ENCODE results near the gene CDC20. TPM values are rescaled to one million over a fixed set of nuclear protein-coding genes. Genes with fewer than 3 reads are reported as not detected.

CDC20 gene
- total RNA-seq, 1 experiment from 2014 or later: 204 TPM

GRCh38 chr1:43370564-43370963 lies 11.8 kb downstream of the CDC20 start:
- ChIA-PET POLR2A (interaction anchor here (1.3 kb wide), 1 partner anchor 144 kb away, joined by 4 read pairs; no protein-coding TSS in a partner anchor), CTCF (interaction anchor here (1.0 to 1.8 kb wide), 2 partner anchors 12 to 20 kb away, joined by 3 to 6 read pairs; partner anchors contain the start of genes MED8 and SZT2)
- DNase-seq (ENCODE audit: unreplicated experiment): no peak
- no TSS peak for BruUV-seq (replicated peaks)
- TF ChIP-seq, protein P1, sequence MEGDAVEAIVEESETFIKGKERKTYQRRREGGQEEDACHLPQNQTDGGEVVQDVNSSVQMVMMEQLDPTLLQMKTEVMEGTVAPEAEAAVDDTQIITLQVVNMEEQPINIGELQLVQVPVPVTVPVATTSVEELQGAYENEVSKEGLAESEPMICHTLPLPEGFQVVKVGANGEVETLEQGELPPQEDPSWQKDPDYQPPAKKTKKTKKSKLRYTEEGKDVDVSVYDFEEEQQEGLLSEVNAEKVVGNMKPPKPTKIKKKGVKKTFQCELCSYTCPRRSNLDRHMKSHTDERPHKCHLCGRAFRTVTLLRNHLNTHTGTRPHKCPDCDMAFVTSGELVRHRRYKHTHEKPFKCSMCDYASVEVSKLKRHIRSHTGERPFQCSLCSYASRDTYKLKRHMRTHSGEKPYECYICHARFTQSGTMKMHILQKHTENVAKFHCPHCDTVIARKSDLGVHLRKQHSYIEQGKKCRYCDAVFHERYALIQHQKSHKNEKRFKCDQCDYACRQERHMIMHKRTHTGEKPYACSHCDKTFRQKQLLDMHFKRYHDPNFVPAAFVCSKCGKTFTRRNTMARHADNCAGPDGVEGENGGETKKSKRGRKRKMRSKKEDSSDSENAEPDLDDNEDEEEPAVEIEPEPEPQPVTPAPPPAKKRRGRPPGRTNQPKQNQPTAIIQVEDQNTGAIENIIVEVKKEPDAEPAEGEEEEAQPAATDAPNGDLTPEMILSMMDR (IDR thresholded peaks at IDR 0.05; ENCODE audit: unreplicated experiment): no peak
- H3K4me1 Mint-ChIP-seq (ENCODE audit: insufficient read depth, unreplicated experiment): peaks cover 21% of the 10 kb centered on the region
- H3K27me3 Mint-ChIP-seq (ENCODE audit: insufficient read depth, unreplicated experiment): no peaks in the 10 kb centered on the region
- H3K4me3 Mint-ChIP-seq (ENCODE audit: unreplicated experiment): no peak overlapping the region
- no peaks in the 10 kb centered on the region for H3K9me3 Mint-ChIP-seq (ENCODE audit: unreplicated experiment)
- H3K36me3 Mint-ChIP-seq (ENCODE audit: insufficient read depth, unreplicated experiment): peaks cover 7% of the 10 kb centered on the region
- intact Hi-C loops (cut with micrococcal nuclease): no loop called here
- H3K27ac Mint-ChIP-seq (ENCODE audit: low read depth, unreplicated experiment): peak overlapping the region; percentile 24

DNA sequence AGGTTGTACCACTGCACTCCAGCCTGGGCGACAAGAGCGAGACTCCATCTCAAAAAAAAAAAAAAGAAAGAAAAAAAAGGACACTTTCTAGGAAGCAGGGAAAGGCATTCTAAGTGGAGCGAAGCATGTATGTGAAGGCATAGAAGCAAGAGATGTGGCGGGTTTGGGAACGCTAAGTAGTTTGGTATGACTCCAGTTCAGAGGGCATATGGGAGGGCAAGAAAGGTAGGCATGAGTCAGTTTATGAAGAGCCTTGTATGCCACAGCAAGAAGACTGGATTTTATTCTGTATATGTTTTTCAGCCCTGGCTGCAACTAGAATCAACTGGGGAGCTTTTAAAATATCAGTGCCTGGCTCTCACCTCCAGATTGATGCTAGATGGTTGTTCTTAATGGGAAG lies 13.4 kb downstream of the CDC20 start:
- no peaks in the 10 kb centered on the region for H3K36me3 Mint-ChIP-seq (ENCODE audit: insufficient read depth, unreplicated experiment)
- no peak overlapping the region for H3K27ac Mint-ChIP-seq (ENCODE audit: low read depth, unreplicated experiment)
- H3K4me3 Mint-ChIP-seq (ENCODE audit: unreplicated experiment): no peak overlapping the region
- H3K4me1 Mint-ChIP-seq (ENCODE audit: insufficient read depth, unreplicated experiment): peaks cover 12% of the 10 kb centered on the region
- no peaks in the 10 kb centered on the region for H3K27me3 Mint-ChIP-seq (ENCODE audit: insufficient read depth, unreplicated experiment)
- no peaks in the 10 kb centered on the region for H3K9me3 Mint-ChIP-seq (ENCODE audit: unreplicated experiment)
- BruUV-seq (replicated peaks): no TSS peak
- intact Hi-C loops (cut with micrococcal nuclease): no loop called here
- POLR2A ChIA-PET: interaction anchor here (2.6 to 7.3 kb wide), 2 partner anchors 14 to 17 kb away, joined by 10 to 48 read pairs; partner anchors contain the start of genes CDC20, MED8 and SZT2
- TF ChIP-seq, protein P1 (IDR thresholded peaks at IDR 0.05; ENCODE audit: unreplicated experiment): no peak
- DNase-seq (ENCODE audit: unreplicated experiment): no peak
- CTCF ChIA-PET: no interaction called here

GRCh38 chr1:43373066-43373940 lies 14.5 kb downstream of the CDC20 start:
- H3K27ac Mint-ChIP-seq (ENCODE audit: low read depth, unreplicated experiment): no peak overlapping the region
- ChIA-PET CTCF (no interaction called here), POLR2A (interaction anchor here (1.1 to 7.3 kb wide), 3 partner anchors 15 to 81 kb away, joined by 3 to 48 read pairs (median 10); partner anchors contain the start of genes CDC20, MED8 and SZT2)
- no peaks in the 10 kb centered on the region for H3K9me3 Mint-ChIP-seq (ENCODE audit: unreplicated experiment)
- no peak overlapping the region for H3K4me3 Mint-ChIP-seq (ENCODE audit: unreplicated experiment)
- BruUV-seq (replicated peaks): no TSS peak
- intact Hi-C loops (cut with micrococcal nuclease): no loop called here
- H3K36me3 Mint-ChIP-seq (ENCODE audit: insufficient read depth, unreplicated experiment): peaks cover 2% of the 10 kb centered on the region
- no peaks in the 10 kb centered on the region for H3K27me3 Mint-ChIP-seq (ENCODE audit: insufficient read depth, unreplicated experiment)
- TF ChIP-seq, protein P1 (IDR thresholded peaks at IDR 0.05; ENCODE audit: unreplicated experiment): no peak
- peaks cover 10% of the 10 kb centered on the region for H3K4me1 Mint-ChIP-seq (ENCODE audit: insufficient read depth, unreplicated experiment)
- DNase-seq (ENCODE audit: unreplicated experiment): peak; percentile 89

DNA sequence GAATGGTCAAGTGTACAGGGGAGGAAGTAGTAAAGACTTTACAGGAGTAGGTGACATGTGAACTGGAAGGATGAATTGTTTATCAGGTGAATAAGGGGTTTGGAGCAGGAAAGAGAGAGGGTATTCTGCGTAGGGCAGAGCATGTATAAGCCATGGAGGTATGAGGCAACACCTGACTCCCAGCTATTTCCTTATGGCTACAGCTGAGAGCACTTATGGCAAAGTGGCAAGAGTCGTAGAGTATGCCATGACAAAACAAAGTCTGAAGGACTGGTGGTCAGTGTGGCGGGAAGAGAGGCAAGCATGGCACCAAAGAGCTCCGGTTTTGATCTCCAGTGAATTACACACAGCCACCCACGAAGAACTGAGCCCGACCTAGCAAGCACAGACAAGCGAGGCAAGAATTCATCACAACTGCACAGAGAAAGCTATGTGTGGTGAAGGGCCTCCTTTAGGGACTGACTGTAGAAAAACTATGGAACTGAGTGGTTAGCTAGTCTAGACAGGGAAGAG lies 18.0 kb downstream of the CDC20 start:
- Mint-ChIP-seq H3K4me1 (ENCODE audit: insufficient read depth, unreplicated experiment) (no peaks in the 10 kb centered on the region), H3K27ac (ENCODE audit: low read depth, unreplicated experiment) (no peak overlapping the region), H3K27me3 (ENCODE audit: insufficient read depth, unreplicated experiment) (no peaks in the 10 kb centered on the region), H3K36me3 (ENCODE audit: insufficient read depth, unreplicated experiment) (peaks cover 11% of the 10 kb centered on the region), H3K9me3 (ENCODE audit: unreplicated experiment) (no peaks in the 10 kb centered on the region), H3K4me3 (ENCODE audit: unreplicated experiment) (no peak overlapping the region)
- BruUV-seq (replicated peaks): no TSS peak
- CTCF ChIA-PET: interaction anchor here (0.7 to 1.7 kb wide), 3 partner anchors 29 to 150 kb away, joined by 3 to 6 read pairs (median 3); no protein-coding TSS in a partner anchor
- no peak for DNase-seq (ENCODE audit: unreplicated experiment)
- intact Hi-C loops (cut with micrococcal nuclease): no loop called here
- POLR2A ChIA-PET: interaction anchor here (1.6 to 7.3 kb wide), 3 partner anchors 9 to 13 kb away, joined by 8 to 48 read pairs (median 12); partner anchors contain the start of genes ELOVL1, MED8 and SZT2
- TF ChIP-seq, protein P1 (IDR thresholded peaks at IDR 0.05; ENCODE audit: unreplicated experiment): no peak

Measured in MCF 10A (cell line).